ENCODE results near the gene MAP3K14.

The MAP3K14 gene

GRCh38 chr17:45277216-45277849, 39.5 kb downstream of the MAP3K14 start:
- DNase-seq, result peak; percentile 83

GRCh38 chr17:45276031-45276430, 40.8 kb downstream of the MAP3K14 start:
- DNase-seq, result no peak

GRCh38 chr17:45274033-45274432, 42.8 kb downstream of the MAP3K14 start:
- DNase-seq, result no peak

- no peak for DNase-seq
Measured at GRCh38 chr17:45273551-45273957, 43.3 kb downstream of the MAP3K14 start.

- DNase-seq, result no peak
Measured at GRCh38 chr17:45271603-45272002, 45.2 kb downstream of the MAP3K14 start.

GRCh38 chr17:45270828-45271418, 45.9 kb downstream of the MAP3K14 start:
- no peak for DNase-seq

GRCh38 chr17:45269912-45270311, 46.9 kb downstream of the MAP3K14 start:
- no peak for DNase-seq

- DNase-seq, result no peak
Measured at GRCh38 chr17:45267436-45268055, 49.3 kb downstream of the MAP3K14 start.

- DNase-seq, result no peak
Measured at GRCh38 chr17:45266372-45266926, 50.4 kb downstream of the MAP3K14 start.

GRCh38 chr17:45265821-45266220, 51.0 kb downstream of the MAP3K14 start:
- DNase-seq, result no peak

- no peak for DNase-seq
Measured at GRCh38 chr17:45264988-45265387, 51.8 kb downstream of the MAP3K14 start.

- no peak for DNase-seq
Measured at GRCh38 chr17:45264430-45264829, 52.4 kb downstream of the MAP3K14 start.

- no peak for DNase-seq
Measured at GRCh38 chr17:45263477-45263860, 53.4 kb downstream of the MAP3K14 start.

GRCh38 chr17:45262516-45263476, 54.0 kb downstream of the MAP3K14 start:
- no peak for DNase-seq

- DNase-seq, result no peak
Measured at GRCh38 chr17:45261577-45262515, 55.0 kb downstream of the MAP3K14 start, which contains the start of gene SPATA32. TSS of gene SPATA32 (minus strand) at chr17:45262094. CDS start at chr17:45262016, 78 bp downstream.

- DNase-seq, result no peak
Measured at GRCh38 chr17:45260204-45260783, 56.5 kb downstream of the MAP3K14 start.

- DNase-seq, result no peak
Measured at GRCh38 chr17:45258981-45259380, 57.8 kb downstream of the MAP3K14 start.

GRCh38 chr17:45257115-45257514, 59.7 kb downstream of the MAP3K14 start:
- DNase-seq, result no peak

GRCh38 chr17:45256114-45256966, 60.5 kb downstream of the MAP3K14 start:
- no peak for DNase-seq

GRCh38 chr17:45255358-45255757, 61.5 kb downstream of the MAP3K14 start:
- DNase-seq, result no peak

All from NCI-H1105 (cell line).